Urinary bladder (tissue), 4 donors: Measurements from ENCODE around the gene MRGPRD. TPM values are rescaled to one million over a fixed set of nuclear protein-coding genes. Genes with fewer than 3 reads are reported as not detected.

Source experiments
- DNase-seq: peaks from one replicate; pipeline ENCODE4 v3.0.0-alpha.2; 2015; ENCODE audit errors: extremely low spot score
- H3K27ac ChIP-seq: one replicate; pipeline ENCODE4 v1.5.1; 2013; ENCODE audit warnings: low read depth, mild to moderate bottlenecking, moderate library complexity
- H3K36me3 ChIP-seq: one replicate; pipeline ENCODE4 v1.6.1; 2013; ENCODE audit warnings: mild to moderate bottlenecking, moderate library complexity; ENCODE audit not compliant: insufficient read depth
- H3K4me1 ChIP-seq: one replicate; pipeline ENCODE4 v1.6.1; 2013; ENCODE audit warnings: mild to moderate bottlenecking, moderate library complexity; ENCODE audit not compliant: insufficient read depth
- H3K4me3 ChIP-seq: one replicate; pipeline ENCODE4 v1.5.1; 2013; ENCODE audit warnings: low read depth, low read length
- WGBS: extraction: QIAGEN DNeasy Blood & Tissue Kit; methylation state at CpG from one replicate; pipeline ENCODE4 v1.1.7; 2013; 5-methylcytosine and 5-hydroxymethylcytosine counted together
- polyA plus RNA-seq: library from polyadenylated mRNA; stranded (reverse); fragments of 200-250 nt; gene quantifications from one replicate; pipeline ENCODE4 v1.2.3, GENCODE V29; 2013
- total RNA-seq: library from RNA; depleted of rRNA; stranded (reverse); fragments of >200 nt; gene quantifications from one replicate; pipeline ENCODE4 v1.2.3, GENCODE V29; 2014
- donor health status: healthy with polysubstance abuse.
- donor health status: healthy.

The MRGPRD gene
- total and polyA plus RNA-seq, 2 donors, result 1.5 TPM; not detected in 1

DNA sequence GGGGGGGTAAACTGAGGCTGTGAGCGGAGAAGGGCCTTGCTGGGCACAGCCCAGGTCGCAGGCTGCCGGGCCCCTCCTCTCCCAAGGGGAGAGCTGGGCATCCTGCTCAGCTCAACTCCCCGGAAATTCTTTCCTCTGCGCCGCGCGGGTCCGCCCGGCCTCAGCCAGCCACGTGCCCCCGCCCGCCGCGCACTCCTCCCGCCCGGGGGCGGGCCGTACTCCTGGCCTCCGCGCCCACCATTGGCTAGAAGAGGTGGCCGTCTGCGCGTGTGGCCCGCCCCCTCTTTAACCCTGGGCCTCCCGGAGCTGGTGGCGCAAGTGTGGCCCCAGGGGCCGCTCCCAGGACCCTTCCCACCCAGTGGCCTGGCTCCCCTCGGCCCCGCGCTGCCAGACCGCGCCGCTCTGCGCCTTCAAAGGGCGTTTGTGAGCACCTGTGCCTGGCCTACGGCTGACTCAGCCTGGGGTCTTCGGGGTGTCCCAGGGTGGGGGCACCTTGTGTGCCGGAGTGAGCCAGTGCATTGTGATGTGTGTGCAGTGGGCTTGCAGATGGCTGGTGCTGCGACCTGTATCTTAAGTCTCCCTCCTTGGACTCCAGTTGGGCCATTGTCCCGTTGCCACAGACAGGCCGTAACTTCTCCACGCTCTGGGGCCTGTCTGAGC is 30.3 kb upstream of the MRGPRD start:
- Histone ChIP-seq H3K4me1 (no peaks in the 10 kb centered on the region), H3K27ac (peak overlapping the region; percentile 73), H3K36me3 (no peaks in the 10 kb centered on the region), H3K4me3 (peak overlapping the region; percentile 55)
- no peak for DNase-seq
- WGBS, result 6% methylated on average over 43 of the region's 43 CpGs

DNA sequence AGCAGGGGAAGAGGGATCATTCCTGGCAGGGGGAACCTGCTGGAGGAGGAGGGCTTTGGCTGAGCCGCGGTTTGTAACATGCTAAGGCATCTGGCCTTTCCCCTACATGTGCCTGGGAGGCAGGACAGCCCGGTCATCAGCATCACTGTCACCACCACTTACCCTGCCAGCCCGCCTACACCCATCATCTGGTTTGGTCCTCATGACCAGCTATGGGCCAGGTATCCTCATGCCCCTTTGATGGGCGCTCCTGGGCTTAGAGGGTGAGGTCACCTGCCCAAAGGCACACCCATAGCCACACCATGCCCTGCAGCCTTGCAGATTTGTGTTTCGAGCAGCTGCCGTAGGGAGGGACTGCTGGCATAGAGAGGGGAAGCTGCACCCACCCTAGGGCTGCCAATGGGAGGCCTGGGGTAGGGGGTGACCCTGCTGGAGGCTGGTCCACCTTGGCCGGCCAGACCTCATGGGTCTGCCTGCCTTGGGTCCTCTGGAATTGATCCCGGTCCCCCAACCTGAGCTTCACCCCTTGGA is 29.6 kb upstream of the MRGPRD start:
- Histone ChIP-seq H3K4me1 (no peaks in the 10 kb centered on the region), H3K4me3 (peak overlapping the region; percentile 55), H3K27ac (peak overlapping the region; percentile 93), H3K36me3 (no peaks in the 10 kb centered on the region)
- no peak for DNase-seq
- 25% methylated on average over 9 of the region's 9 CpGs for WGBS

DNA sequence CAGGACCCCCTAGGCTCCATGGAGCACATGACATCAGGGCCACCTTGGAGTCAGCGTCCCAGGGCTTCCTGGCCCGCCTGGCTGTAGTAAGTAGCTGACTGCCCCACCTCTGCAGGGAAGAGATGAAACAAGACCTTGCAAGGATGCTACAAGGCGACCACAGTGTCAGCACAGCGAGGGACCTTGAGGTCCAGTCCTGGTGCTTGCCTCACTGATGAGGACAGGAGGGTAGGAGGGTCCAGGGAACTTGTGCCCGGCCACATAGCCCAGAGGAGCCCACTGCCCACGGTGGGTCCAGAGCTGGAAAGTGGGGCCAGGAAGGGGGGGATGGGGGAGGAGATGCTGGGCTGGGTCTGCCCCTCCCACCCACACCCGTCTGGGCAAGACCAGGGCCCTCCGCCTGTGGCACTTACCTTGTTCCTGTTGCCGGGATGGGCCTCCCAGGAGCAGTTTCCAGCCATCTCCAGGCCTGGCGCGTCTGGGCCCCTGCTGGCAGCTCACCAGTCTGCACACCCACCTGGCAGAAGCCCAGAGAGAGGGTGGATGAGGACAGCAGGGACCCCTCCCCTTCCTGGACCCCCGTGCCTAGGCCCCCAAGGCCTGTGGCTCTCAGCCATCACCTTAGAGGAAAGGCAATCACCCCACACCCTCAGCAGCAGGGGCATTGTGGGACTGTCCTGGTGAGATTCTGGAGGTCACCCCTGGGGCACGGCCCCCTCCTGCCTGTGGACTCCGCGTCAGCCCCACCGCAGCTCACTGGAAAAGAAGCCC is 28.8 kb upstream of the MRGPRD start:
- no peak for DNase-seq
- peak overlapping the region; percentile 93 for H3K27ac ChIP-seq
- H3K4me1 ChIP-seq, result no peaks in the 10 kb centered on the region
- 39% methylated on average over 16 of the region's 16 CpGs for WGBS
- H3K4me3 ChIP-seq, result no peak overlapping the region
- H3K36me3 ChIP-seq, result no peaks in the 10 kb centered on the region

DNA sequence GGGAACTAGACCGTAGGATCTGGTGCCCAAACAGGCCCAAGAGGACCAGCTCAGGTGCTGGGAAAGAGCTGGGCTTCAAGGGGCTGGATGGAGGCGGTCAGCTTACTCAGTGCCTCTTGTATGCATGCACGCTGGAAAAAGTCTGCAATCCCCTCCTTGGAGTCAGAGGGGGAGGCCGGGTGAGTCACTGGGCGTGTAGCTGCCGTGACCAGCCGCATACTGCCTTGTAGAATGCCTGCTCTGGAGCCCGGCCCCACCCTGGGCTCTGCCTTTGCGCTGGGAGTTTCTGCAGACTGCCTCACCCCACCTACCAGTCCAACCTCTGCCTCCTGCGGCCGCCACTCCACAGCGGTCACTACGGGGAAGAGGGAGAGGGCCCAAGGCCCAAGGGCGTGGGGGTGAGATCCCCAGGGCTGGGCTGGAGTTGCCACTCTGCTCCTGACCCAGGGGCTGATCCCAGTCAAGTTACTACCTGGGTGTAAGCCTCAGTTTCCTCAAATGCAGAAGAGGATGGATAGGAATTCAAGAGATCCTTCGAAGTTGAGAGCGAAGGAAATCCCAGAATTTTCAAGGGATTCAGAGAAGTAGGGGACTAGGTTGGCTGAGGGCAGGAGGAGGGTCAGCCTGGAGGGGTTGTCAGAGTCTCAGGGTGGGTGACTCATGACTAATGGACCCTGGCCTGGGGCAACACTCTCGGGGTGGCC is 28.1 kb upstream of the MRGPRD start:
- H3K27ac ChIP-seq, result peak overlapping the region; percentile 93
- DNase-seq, result no peak
- WGBS, result 23% methylated on average over 17 of the region's 17 CpGs
- H3K36me3 ChIP-seq, result no peaks in the 10 kb centered on the region
- no peaks in the 10 kb centered on the region for H3K4me1 ChIP-seq
- H3K4me3 ChIP-seq, result no peak overlapping the region

DNA sequence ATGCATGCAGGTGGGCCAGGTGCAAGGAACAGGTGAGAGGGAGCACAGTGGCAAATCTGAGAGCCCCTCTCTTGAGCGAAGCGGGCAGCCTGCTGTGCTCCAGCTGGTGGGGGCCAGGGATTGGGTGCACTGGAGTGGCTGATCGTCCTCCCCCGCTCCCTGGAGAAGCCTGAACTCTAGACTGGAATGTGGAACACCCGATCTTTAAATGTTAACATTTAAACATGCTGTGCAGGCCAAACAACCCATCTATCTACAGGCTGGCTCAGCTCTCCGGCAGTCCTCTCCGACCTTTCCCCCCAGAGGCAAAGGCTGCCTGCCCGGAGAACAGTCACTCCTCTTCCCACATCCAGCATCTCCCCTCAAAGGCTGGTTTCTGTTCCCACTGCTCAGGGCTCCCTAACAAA is 27.2 kb upstream of the MRGPRD start:
- no peaks in the 10 kb centered on the region for H3K4me1 ChIP-seq
- DNase-seq, result no peak
- H3K4me3 ChIP-seq, result no peak overlapping the region
- WGBS, result 22% methylated on average over 8 of the region's 8 CpGs
- H3K36me3 ChIP-seq, result no peaks in the 10 kb centered on the region
- H3K27ac ChIP-seq, result peak overlapping the region; percentile 58

DNA sequence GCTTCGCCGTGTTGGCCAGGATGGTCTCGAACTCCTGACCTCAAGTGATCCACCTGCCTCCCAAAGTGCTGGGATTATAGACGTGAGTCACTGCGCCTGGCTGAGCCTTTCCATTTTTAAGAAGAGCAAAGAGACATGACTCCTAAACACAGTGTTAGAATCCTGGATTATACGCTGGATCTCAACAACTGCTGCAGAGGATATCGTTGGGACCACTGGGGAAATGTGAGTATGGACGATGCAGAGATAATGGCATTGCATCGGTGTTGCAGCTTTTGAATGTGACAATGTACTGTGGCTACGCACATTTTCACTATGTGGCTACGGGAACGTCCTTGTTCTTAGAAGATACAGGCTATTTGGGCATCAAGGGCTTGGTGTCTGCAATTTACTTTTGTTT is 26.0 kb upstream of the MRGPRD start:
- Histone ChIP-seq H3K4me1 (no peaks in the 10 kb centered on the region), H3K4me3 (no peak overlapping the region), H3K27ac (no peak overlapping the region), H3K36me3 (no peaks in the 10 kb centered on the region)
- DNase-seq, result no peak
- WGBS, result 80% methylated on average over 12 of the region's 12 CpGs

DNA sequence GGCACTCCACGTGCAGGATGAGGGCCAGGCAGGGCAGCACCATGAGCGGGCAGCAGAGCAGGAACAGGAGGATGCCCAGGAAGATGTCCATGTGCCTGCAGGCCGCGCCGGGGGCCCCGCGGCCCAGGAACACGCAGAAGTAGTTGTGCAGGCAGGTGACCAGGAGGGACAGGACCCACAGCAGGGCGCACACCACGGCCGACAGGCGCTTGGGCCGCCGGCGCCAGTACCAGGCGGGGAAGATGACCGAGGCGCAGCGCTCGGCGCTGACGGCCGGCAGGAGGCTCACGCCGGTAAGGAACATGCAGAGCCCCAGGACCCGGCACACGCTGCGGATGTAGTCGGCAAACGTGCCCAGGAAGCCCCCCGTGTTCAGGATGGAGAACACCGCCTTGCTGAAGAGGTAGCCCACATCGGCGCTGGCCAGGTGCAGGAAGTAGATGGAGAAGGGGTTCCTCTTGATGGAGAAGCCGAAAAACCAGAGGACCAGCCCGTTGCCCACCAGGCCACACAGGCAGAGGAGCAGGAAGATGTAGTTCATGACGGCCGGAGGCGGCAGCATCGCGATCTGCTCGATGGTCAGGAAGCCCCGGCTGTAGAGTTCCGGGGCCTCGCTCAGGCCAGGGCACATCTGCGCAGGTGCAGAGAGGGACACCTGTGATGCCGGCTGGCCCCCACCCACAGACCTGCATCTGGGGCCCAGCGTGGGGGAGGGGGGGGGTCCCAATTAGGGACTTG is 25.0 kb upstream of the MRGPRD start:
- 90% methylated on average over 48 of the region's 48 CpGs for WGBS
- Histone ChIP-seq H3K4me3 (no peak overlapping the region), H3K27ac (no peak overlapping the region), H3K4me1 (no peaks in the 10 kb centered on the region), H3K36me3 (no peaks in the 10 kb centered on the region)
- DNase-seq, result no peak

DNA sequence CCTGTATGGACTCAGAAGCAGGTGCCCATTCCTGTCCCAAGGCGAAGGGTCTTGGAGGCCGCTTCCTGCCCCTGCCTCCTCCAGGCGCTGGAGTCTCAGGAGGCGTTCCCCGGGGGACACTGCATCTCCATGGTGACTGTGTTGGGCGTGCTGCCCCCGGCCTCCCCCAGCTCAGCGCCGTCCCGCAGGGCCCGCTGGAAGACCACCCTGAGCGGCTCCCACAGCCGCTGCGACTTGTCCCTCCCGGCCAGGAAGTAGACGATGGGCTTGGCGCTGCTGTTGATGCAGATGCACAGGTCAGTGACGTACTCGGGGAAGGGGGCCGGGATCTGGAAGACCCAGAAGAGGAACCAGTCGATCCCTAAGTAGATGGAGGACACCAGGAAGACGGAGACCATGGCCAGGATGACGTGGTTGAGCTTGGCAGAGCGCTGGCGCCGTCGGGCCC is 24.4 kb upstream of the MRGPRD start:
- no peak for DNase-seq
- no peak overlapping the region for H3K27ac ChIP-seq
- no peaks in the 10 kb centered on the region for H3K36me3 ChIP-seq
- no peak overlapping the region for H3K4me3 ChIP-seq
- WGBS, result 88% methylated on average over 27 of the region's 27 CpGs
- H3K4me1 ChIP-seq, result no peaks in the 10 kb centered on the region

DNA sequence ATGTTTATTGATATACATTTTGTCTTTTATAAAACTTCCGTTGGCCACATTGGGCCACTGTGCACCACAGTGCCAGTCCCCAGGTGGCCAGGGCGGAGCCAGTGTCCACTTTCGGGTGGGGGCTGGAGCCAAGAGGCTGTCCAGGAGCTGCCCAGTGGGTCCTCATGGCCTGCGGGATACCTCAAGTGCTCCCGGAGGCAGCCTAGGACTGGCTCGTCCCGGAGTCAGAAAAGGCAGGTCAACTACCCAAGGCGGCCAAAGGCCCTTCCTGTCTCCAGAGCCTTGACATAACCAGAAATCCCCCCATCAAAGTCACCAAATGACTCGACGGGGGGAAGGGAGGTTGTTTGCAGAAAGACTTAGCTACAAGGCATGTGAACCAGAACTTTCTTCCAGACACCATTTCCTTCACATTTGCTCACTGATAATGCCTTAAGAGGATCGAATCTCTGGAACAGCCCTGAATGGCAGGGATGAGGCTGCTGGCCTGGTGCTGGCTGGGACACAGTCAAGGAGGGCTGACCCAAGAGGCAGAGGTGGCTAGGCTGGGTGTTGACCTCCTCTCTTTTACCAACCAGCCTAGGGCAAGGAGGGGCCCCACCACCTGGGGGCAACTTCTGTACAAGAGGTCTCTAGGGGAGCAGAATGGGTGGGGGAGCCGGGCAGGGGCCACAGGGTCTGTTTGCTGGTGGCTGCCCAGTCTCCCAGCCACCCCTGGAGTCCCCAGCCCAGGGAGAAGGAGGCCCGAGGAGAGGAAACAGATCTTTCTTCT is 23.8 kb upstream of the MRGPRD start:
- no peak for DNase-seq
- H3K27ac ChIP-seq, result no peak overlapping the region
- H3K4me3 ChIP-seq, result no peak overlapping the region
- WGBS, result 73% methylated on average over 13 of the region's 13 CpGs
- no peaks in the 10 kb centered on the region for H3K36me3 ChIP-seq
- no peaks in the 10 kb centered on the region for H3K4me1 ChIP-seq

DNA sequence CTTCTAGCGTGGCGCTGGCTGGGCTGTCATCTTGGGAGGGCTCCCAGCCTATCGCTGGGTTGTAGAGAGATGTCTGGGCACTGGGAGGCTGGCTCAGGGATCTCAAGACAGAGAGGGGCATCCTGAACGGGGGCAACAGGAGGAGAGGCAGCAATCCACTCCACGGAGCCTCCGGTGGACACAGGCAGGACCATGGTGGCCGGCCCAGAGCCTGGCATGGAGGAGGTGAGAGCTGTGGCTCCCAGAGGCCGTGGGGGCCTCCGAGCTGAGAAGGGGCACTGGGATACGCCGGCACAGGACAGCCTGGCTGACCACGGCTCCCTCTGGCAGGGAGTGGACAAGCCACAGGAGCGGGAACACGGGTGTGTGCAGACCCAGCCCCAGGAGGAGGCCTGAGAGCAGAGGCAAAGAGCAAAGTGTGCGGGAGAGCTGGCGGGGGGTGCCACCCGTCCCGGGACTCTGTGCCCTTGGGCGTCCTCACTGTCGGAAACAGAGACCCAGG is 23.1 kb upstream of the MRGPRD start:
- no peak overlapping the region for H3K27ac ChIP-seq
- WGBS, result 83% methylated on average over 20 of the region's 20 CpGs
- no peaks in the 10 kb centered on the region for H3K36me3 ChIP-seq
- no peak overlapping the region for H3K4me3 ChIP-seq
- H3K4me1 ChIP-seq, result no peaks in the 10 kb centered on the region
- DNase-seq, result no peak

DNA sequence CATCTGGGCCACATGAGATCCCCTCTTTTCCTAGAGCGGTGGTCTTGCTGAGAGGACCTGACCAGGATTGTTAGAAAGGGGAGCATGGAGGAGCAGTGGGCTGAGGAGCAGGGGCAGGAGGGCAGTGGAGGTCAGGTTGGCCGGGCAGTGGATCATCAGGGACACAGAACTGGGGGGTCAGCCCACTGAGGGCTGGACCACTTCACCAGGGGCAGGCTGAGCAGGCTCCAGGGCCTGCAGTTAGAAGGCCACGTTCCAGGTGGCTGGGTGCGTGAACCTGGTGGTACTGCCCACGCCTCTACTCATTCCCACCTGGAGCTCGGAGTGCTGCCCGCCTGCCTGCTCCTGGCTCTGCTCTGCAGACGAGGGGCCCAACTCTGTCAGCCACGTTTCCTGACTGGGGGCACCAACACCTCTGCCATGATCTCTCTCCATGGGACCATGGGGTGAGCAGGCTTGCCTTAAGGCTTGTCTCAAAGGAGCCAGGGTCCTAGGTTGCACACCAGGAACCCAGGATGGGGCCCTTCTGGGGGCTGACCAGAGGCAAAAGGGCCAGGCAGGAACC is 22.6 kb upstream of the MRGPRD start:
- 85% methylated on average over 9 of the region's 9 CpGs for whole genome bisulfite sequencing
- no peak for DNase-seq
- no peak overlapping the region for H3K27ac ChIP-seq
- no peaks in the 10 kb centered on the region for H3K36me3 ChIP-seq
- H3K4me3 ChIP-seq, result no peak overlapping the region
- H3K4me1 ChIP-seq, result no peaks in the 10 kb centered on the region

DNA sequence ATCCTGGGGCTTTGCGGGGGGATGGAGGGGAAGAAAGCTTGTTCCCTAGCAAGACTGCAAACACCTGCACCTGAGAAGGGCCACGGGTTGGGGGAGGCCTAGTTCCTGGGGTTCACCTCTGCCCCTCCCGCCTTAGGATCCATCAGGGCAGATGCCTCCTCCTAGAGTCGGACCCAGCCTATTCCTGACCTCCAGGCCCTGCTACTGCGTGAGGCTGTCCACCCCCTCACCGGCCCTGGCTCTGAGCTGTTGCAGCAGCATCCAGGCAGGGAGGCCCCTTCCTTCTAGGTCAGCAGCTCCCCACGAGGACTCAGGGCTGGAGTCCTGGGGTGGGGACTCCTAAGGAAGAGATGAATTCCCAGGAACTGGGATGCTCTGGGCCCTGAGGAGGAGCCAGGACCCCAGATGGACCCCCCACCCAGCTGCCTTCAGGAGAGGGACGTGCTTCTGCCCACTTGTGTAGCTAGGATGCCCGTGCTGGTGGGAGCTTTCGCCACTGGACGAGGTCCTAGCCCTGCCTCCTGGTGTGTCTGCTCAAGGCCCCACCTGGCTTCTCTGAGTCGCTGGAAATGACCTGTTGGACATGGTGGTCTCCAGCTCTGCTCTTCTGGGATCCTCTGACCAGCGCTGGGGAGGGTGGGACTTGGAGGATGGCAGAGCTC is 21.9 kb upstream of the MRGPRD start:
- H3K4me1 ChIP-seq, result no peaks in the 10 kb centered on the region
- no peak for DNase-seq
- H3K4me3 ChIP-seq, result no peak overlapping the region
- no peaks in the 10 kb centered on the region for H3K36me3 ChIP-seq
- peak overlapping the region; percentile 49 for H3K27ac ChIP-seq
- WGBS, result 65% methylated on average over 13 of the region's 13 CpGs
